DOHH2 (cell line): ENCODE measurements around the gene TLNRD1.

Source experiments
- H3F3A ChIP-seq: fragments of 200-600 bp; sonication (generic), shearing (Covaris generic); 2 replicates; pipeline ENCODE4 v1.6.0; 2016; ENCODE audit warnings: antibody characterized with exemption, mild to moderate bottlenecking; ENCODE audit not compliant: control insufficient read depth, insufficient read depth
- H3K27ac ChIP-seq: fragments of 200-600 bp; sonication (generic); 2 replicates; pipeline ENCODE4 v1.5.1; 2014; ENCODE audit warnings: low read depth, mild to moderate bottlenecking, low read length, moderate library complexity
- H3K27me3 ChIP-seq: fragments of 200-600 bp; sonication (generic); 2 replicates; pipeline ENCODE4 v1.6.1; 2014; ENCODE audit warnings: mild to moderate bottlenecking, low read length, mixed read lengths; ENCODE audit not compliant: control insufficient read depth
- H3K36me3 ChIP-seq: fragments of 200-600 bp; sonication (generic); 2 replicates; pipeline ENCODE4 v1.6.1; 2014; ENCODE audit warnings: mild to moderate bottlenecking, low read length, moderate library complexity, mixed read lengths; ENCODE audit not compliant: control insufficient read depth
- H3K4me1 ChIP-seq: fragments of 200-600 bp; sonication (generic); 2 replicates; pipeline ENCODE4 v1.6.1; 2014; ENCODE audit warnings: mild to moderate bottlenecking, low read length, mixed read lengths; ENCODE audit not compliant: control insufficient read depth
- H3K4me2 ChIP-seq: fragments of 200-600 bp; sonication (generic); 2 replicates; pipeline ENCODE4 v1.6.0; 2014; ENCODE audit warnings: mild to moderate bottlenecking, low read length, moderate library complexity
- H3K4me3 ChIP-seq: fragments of 200-600 bp; sonication (generic); 2 replicates; pipeline ENCODE4 v1.5.1; 2014; ENCODE audit warnings: mild to moderate bottlenecking, low read length, mixed read lengths
- H3K79me2 ChIP-seq: fragments of 200-600 bp; sonication (generic); 2 replicates; pipeline ENCODE4 v1.6.1; 2014; ENCODE audit warnings: mild to moderate bottlenecking, low read length, mixed read lengths; ENCODE audit not compliant: control insufficient read depth
- H3K9me2 ChIP-seq: fragments of 200-600 bp; sonication (generic); replicated peaks from 2 replicates; pipeline ENCODE4 v1.6.1; 2014; ENCODE audit warnings: mild to moderate bottlenecking, low read length, mixed read lengths; ENCODE audit not compliant: control insufficient read depth
- H3K9me3 ChIP-seq: fragments of 200-600 bp; sonication (generic); 2 replicates; pipeline ENCODE4 v1.6.1; 2014; ENCODE audit warnings: antibody characterized with exemption, low read length, mixed read lengths; ENCODE audit not compliant: control insufficient read depth, insufficient read depth
- H4K20me1 ChIP-seq: fragments of 200-600 bp; sonication (generic); 2 replicates; pipeline ENCODE4 v1.6.0; 2014; ENCODE audit warnings: low read depth, mild to moderate bottlenecking, antibody characterized with exemption, low read length, moderate library complexity; ENCODE audit not compliant: control insufficient read depth, insufficient read depth
- EZH2phosphoT487 ChIP-seq: fragments of 200-600 bp; sonication (generic); IDR thresholded peaks from 2 replicates; pipeline ENCODE4 v1.6.1; 2017; ENCODE audit warnings: borderline replicate concordance, mild to moderate bottlenecking, antibody characterized with exemption, low read length, moderate library complexity, mixed read lengths
- TF ChIP-seq, protein P1 (sequence below): fragments of 200-600 bp; sonication (generic); IDR thresholded peaks from one replicate; pipeline ENCODE4 v1.5.1; 2014; ENCODE audit warnings: antibody characterized with exemption, mild to moderate bottlenecking, low read depth, low read length; ENCODE audit not compliant: poor library complexity, severe bottlenecking

The TLNRD1 gene

DNA sequence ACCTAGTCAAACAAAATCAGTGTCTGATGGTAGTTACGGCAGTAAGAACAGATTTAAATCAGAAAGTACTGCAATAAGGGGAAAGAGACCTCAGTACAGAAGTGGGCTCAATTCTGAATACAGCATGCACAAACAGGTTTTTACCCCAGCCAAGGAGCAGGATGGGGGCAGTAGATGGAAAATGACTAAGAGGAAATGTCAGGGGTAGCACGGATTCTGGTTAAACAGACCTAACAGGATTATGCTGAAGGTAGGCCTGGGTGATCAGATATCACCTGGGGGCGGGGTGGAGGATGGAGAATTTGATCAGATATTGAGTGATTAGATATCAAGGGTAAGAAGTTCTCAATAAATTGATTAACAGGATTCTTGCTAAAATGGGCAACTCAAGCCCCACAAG, 30.1 kb upstream of the TLNRD1 start:
- Histone ChIP-seq H3K79me2 (peaks cover 13% of the 10 kb centered on the region), H3K4me2 (no peak overlapping the region)
- TF ChIP-seq EZH2phosphoT487, result no peak
- TF ChIP-seq, protein P1, sequence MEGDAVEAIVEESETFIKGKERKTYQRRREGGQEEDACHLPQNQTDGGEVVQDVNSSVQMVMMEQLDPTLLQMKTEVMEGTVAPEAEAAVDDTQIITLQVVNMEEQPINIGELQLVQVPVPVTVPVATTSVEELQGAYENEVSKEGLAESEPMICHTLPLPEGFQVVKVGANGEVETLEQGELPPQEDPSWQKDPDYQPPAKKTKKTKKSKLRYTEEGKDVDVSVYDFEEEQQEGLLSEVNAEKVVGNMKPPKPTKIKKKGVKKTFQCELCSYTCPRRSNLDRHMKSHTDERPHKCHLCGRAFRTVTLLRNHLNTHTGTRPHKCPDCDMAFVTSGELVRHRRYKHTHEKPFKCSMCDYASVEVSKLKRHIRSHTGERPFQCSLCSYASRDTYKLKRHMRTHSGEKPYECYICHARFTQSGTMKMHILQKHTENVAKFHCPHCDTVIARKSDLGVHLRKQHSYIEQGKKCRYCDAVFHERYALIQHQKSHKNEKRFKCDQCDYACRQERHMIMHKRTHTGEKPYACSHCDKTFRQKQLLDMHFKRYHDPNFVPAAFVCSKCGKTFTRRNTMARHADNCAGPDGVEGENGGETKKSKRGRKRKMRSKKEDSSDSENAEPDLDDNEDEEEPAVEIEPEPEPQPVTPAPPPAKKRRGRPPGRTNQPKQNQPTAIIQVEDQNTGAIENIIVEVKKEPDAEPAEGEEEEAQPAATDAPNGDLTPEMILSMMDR, result no peak

DNA sequence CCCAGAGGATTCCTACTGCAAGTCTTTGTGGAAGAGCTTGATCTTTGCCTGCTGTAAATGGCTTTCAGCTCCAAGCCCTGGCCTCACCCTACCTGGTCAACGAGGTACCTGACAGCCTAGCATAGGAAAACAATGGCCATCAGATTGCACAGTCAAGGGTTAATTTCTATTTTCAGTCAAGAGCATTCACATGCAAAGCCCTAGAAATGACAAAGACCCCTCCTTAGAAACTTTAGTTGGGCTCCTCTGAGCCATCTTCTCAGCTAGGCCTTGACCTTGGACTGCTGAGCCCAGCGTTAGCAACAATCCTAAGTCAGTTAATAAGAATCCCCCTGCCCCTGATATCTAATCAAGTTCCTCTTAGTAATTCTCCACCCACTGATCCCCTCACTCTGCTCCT, 29.6 kb upstream of the TLNRD1 start:
- no peak for TF ChIP-seq EZH2phosphoT487
- TF ChIP-seq, protein P1, result no peak
- no peaks in the 10 kb centered on the region for H3K4me1 ChIP-seq
- H3K9me3 ChIP-seq, result no peaks in the 10 kb centered on the region
- H4K20me1 ChIP-seq, result 0 out of 2 replicates have a peak, but pooled peaks cover 7% of the 10 kb centered on the region
- no peak overlapping the region for H3K27ac ChIP-seq
- no peaks in the 10 kb centered on the region for H3K27me3 ChIP-seq
- no peaks in the 10 kb centered on the region; the same call in 1 of the 2 replicates for H3F3A ChIP-seq
- peaks cover 20% of the 10 kb centered on the region for H3K36me3 ChIP-seq
- H3K4me2 ChIP-seq, result no peak overlapping the region
- no peak overlapping the region for H3K4me3 ChIP-seq
- H3K9me2 ChIP-seq, result no peaks in the 10 kb centered on the region
- H3K79me2 ChIP-seq, result peaks cover 14% of the 10 kb centered on the region

More for the DNA sequence above, 30.1 kb upstream of the TLNRD1 start:
- Histone ChIP-seq H3K9me3 (no peaks in the 10 kb centered on the region), H3K36me3 (peaks cover 20% of the 10 kb centered on the region), H3K4me1 (no peaks in the 10 kb centered on the region), H4K20me1 (0 out of 2 replicates have a peak, but pooled peaks cover 7% of the 10 kb centered on the region), H3K27ac (no peak overlapping the region), H3K27me3 (no peaks in the 10 kb centered on the region), H3K4me3 (no peak overlapping the region), H3F3A (no peaks in the 10 kb centered on the region; the same call in 1 of the 2 replicates), H3K9me2 (no peaks in the 10 kb centered on the region)

DNA sequence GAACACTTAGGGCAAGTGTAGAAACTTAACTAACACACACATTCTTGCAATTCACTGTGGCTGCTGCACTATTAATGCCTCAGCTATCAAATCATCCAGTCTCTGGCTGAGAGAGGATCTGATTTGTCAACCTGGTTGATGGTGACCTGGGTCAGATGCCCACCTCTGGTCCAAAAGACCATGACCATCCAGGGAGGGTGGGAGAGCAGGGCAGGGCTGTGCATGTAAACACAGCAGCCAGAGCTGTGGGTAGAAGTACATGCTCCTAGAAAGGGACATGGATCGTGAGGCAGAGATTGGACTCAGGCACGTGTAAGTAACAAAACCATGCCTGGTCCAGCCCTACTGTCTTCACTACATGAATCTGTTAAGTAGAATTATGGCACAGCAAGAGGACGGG, 28.4 kb upstream of the TLNRD1 start:
- Histone ChIP-seq H3K4me2 (no peak overlapping the region), H3F3A (no peaks in the 10 kb centered on the region; the same call in 1 of the 2 replicates), H3K36me3 (peaks cover 28% of the 10 kb centered on the region), H3K4me1 (no peaks in the 10 kb centered on the region), H3K27ac (no peak overlapping the region), H3K9me3 (no peaks in the 10 kb centered on the region), H3K4me3 (no peak overlapping the region), H3K9me2 (no peaks in the 10 kb centered on the region), H3K79me2 (peaks cover 24% of the 10 kb centered on the region), H3K27me3 (no peaks in the 10 kb centered on the region), H4K20me1 (0 out of 2 replicates have a peak, but pooled peaks cover 7% of the 10 kb centered on the region)
- TF ChIP-seq, protein P1, result no peak
- no peak for TF ChIP-seq EZH2phosphoT487

DNA sequence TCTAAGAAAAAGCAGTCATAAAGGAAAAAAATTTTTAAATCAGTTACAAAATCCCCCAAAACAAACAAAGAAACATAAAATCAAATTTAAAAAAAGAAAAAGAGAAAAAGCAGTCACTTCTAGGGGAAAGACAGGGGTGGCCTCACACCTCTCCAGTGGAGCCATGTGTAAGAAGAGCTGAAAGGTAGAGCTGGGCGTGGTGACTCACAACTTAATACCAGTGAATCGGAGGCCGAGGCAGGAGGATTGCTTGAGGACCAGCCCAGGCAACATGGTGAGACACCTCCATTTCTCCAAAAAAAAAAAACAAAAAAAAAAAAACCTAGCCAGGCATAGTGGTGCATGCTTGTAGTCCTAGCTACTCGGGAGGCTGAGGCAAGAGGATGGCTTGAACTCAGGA, 25.8 kb upstream of the TLNRD1 start:
- no peak for TF ChIP-seq EZH2phosphoT487
- TF ChIP-seq, protein P1, result no peak
- Histone ChIP-seq H3K27me3 (no peaks in the 10 kb centered on the region), H3K4me2 (no peak overlapping the region), H3K36me3 (peaks cover 45% of the 10 kb centered on the region), H3K9me3 (no peaks in the 10 kb centered on the region), H3K4me1 (no peaks in the 10 kb centered on the region), H3K79me2 (peaks cover 46% of the 10 kb centered on the region), H3K27ac (no peak overlapping the region), H4K20me1 (0 out of 2 replicates have a peak, but pooled peaks cover 7% of the 10 kb centered on the region), H3K9me2 (no peaks in the 10 kb centered on the region), H3K4me3 (no peak overlapping the region), H3F3A (no peaks in the 10 kb centered on the region; the same call in 1 of the 2 replicates)
